ENCODE data around the gene CD70.
"Not testable (repeated sequence)": the region's sequence is repeated elsewhere in the genome, so short reads cannot be mapped to it uniquely, and the experiment has no call there.

DNA sequence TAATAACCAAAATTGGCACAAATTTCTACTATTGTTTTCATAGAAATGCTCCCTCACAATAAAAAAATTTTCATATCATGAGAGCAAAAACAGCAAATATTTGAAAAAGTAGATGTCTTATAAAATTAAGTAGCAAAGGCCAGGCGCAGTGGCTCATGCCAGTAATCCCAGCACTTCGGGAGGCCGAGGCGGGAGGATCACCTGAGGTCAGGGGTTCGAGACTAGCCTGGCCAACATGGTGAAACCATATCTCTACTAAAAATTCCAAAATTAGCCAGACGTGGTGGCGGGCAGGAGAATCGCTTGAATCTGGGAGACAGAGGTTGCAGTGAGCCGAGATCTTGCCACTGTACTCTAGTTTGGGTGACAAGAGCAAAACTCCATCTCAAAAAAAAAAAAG, 17.2 kb upstream of the CD70 start:
- TF ChIP-seq, protein P1, sequence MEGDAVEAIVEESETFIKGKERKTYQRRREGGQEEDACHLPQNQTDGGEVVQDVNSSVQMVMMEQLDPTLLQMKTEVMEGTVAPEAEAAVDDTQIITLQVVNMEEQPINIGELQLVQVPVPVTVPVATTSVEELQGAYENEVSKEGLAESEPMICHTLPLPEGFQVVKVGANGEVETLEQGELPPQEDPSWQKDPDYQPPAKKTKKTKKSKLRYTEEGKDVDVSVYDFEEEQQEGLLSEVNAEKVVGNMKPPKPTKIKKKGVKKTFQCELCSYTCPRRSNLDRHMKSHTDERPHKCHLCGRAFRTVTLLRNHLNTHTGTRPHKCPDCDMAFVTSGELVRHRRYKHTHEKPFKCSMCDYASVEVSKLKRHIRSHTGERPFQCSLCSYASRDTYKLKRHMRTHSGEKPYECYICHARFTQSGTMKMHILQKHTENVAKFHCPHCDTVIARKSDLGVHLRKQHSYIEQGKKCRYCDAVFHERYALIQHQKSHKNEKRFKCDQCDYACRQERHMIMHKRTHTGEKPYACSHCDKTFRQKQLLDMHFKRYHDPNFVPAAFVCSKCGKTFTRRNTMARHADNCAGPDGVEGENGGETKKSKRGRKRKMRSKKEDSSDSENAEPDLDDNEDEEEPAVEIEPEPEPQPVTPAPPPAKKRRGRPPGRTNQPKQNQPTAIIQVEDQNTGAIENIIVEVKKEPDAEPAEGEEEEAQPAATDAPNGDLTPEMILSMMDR (IDR thresholded peaks at IDR 0.05): not testable (repeated sequence)
- TF ChIP-seq POLR2A (IDR thresholded peaks at IDR 0.05): not testable (repeated sequence)

All from testis (tissue), 2 donors.